GM12891 (cell line): ENCODE measurements around the gene OLFML2A.

ENCODE experiments used
- POLR2A ChIP-seq: IDR thresholded peaks from 2 replicates; pipeline ENCODE4 v1.6.1; 2011; ENCODE audit warnings: low read depth, low read length, control low read depth
- TAF1 ChIP-seq: IDR thresholded peaks from 2 replicates; pipeline ENCODE4 v1.6.1; 2011; ENCODE audit warnings: low read depth, low read length, control low read depth

GRCh38 chr9:124849801-124850200 lies 72.9 kb downstream of the OLFML2A start:
- TF ChIP-seq POLR2A = no peak
- no peak for TF ChIP-seq TAF1
